GM04504 (cell line): ENCODE measurements around the gene RNF41.
A peak's percentile ranks its signal among the peaks of the same experiment; 100 is the strongest.

Experiments
- DNase-seq: peaks from one replicate; pipeline ENCODE4 v3.0.0-alpha.2; 2012; ENCODE audit warnings: low read depth

The RNF41 gene

DNA sequence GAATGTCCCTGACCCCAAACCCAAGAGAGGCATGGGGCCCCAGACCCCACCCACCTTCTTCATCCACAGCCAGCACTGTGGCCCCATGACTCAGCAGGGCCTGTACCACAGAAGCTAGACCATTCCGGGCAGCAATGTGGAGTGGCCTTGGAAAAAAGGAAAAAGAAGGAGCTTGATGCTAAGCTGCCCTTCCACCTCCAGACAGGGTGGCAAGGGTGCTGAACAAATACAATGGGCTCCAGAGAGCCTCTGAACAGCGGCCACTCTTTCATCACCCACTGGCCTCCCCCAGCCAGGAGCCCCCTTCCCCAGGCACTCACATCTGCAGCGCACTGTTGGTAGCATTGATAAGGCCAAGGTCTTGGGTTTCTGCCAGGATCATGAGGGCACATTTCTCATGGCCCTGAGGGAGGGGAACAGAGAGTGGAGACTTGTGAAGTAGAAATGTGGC lies 22.0 kb upstream of the RNF41 start:
- no peak for DNase-seq

DNA sequence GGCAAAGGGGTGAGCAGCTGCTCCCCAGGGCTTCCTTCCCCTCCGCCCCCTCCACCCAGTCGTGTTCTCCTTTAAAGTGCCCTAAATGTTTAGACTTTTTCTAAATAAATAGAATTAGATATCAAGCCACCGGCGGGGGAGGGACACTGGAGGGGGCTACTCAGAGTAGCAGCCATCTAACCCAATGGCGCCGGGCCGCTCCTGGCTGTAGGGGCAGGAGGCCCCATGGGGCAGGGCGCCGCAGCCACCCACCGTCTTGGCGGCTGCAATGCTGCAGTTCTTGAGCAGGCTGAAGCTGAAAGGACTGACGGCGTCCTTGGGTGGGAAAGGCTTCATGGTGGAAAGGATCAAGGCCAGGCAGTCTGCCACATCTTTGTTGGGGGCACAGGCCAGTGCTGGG lies 21.3 kb upstream of the RNF41 start:
- no peak for DNase-seq

DNA sequence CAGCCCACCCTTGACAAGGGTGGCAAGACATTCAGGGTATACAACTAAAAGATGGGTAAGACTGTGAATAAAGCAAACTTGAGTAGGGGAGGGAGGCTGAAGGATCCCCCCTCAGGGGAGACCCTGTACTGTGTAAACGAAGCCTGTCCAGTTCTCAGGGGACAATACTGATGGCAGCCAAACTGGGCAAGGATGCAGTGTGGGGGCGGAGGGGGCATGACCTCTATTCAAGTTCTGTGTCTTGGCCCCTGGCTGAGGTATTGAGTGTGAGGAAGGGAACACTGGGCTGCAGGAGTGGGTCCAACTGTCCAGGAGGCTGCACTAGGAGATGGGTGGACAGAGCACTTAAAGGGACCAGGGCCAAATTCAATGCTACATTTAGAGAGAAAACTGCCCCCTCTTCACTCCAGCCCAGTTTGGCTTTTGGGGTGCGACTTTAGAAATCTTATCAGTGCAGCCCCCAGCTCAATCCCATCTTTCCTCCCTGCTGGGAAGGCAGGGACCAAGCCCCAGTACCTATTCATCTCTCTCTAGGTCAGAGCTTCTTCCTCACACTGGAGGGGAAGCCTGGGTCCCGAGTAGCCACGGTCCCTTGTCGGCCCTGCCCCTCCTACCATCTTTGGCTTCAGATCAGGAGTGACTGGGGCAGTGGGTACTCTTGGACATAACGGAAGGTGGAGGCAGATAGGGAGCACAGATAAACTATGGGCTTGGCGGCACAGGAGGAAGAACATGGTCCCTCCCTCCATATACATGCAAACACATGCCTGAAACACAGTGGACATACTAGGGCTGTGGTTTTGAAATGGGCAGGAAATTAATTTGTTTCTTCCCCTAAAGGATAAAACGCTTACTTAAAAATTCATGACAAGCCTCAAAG lies 19.9 kb upstream of the RNF41 start:
- no peak for DNase-seq

DNA sequence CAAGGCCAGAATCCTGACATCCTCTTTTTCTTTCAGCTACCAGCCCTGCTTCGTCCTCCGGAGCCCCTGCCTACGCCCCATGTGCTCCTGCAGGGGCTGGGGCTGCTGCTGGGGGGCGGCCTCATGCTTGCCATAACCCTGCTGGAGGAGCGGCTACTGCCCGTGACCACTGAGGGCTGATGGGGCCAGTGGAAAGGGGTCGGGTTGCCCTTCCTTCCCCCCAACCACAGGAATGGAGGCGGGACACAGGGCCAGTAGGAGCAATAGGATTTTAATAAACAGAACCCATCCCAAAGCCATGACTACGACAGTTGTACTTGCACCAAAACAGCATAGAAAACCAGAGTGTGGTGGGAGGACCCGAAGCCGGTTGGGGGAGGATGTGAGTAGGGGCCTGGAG lies 15.8 kb upstream of the RNF41 start:
- DNase-seq = no peak

DNA sequence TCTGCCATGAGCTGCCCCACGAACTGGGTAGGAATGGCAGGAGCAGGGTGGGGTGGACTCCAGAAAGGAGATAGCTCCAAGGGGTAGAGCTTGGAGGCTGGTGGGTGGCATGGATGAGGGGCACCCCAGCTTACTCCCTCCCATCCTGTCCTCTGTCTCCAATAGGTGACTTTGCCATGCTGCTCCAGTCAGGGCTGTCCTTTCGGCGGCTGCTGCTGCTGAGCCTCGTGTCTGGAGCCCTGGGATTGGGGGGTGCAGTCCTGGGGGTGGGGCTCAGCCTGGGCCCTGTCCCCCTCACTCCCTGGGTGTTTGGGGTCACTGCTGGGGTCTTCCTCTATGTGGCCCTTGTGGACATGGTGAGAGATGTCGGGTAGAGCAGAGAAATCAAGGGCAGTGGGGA lies 15.3 kb upstream of the RNF41 start:
- DNase-seq = no peak

DNA sequence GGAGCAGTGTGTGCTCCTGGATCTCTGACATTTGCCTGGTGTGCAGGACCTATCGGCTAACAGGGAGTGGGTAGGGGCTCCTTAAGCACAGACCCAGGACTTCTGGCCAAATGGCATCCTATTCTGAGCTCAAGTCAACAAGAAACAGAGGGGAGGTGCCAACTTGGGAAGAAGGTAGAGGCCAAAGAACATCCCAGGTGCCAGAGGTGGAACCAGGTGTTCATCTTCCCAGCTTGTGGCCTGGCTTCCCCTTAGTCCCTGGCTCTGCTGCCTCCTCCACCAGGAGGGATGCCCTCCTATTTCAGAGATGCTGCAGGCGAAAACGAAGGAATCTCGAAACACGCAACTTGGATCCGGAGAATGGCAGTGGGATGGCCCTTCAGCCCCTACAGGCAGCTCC lies 14.4 kb upstream of the RNF41 start:
- no peak for DNase-seq

DNA sequence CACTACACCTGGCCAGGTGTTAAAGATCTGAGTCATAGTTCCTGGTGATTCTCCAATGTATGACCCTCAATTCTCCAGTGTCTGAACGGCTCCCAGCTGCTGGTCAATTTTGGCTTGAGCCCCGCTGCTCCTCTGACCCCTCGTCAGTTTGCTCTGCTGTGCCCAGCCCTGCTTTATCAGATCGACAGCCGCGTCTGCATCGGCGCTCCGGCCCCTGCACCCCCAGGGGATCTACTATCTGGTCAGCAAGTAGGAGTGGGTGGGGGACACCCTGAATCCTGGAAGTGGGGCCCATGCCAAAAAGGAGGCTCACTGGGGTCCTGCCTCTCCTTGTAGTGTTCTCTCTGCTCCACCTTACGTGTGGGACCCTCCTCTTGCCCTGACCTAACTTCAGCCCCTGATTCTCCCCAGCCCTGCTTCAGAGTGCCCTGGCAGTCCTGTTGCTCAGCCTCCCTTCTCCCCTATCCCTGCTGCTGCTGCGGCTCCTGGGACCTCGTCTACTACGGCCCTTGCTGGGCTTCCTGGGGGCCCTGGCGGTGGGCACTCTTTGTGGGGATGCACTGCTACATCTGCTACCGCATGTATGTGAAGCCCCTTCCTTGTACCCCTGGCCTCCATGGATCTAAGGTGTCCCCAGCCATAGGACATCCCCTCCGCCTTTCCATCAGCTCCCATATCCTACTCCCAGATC lies 13.2 kb upstream of the RNF41 start:
- DNase-seq = no peak

DNA sequence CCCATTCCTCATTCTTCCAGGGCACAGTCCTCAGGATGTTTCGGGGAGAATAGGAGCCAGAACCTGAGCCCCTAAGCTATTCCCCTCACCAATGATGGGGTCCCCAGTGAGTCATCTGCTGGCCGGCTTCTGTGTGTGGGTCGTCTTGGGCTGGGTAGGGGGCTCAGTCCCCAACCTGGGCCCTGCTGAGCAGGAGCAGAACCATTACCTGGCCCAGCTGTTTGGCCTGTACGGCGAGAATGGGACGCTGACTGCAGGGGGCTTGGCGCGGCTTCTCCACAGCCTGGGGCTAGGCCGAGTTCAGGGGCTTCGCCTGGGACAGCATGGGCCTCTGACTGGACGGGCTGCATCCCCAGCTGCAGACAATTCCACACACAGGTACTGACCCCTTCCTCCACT lies 9.5 kb upstream of the RNF41 start:
- no peak for DNase-seq

DNA sequence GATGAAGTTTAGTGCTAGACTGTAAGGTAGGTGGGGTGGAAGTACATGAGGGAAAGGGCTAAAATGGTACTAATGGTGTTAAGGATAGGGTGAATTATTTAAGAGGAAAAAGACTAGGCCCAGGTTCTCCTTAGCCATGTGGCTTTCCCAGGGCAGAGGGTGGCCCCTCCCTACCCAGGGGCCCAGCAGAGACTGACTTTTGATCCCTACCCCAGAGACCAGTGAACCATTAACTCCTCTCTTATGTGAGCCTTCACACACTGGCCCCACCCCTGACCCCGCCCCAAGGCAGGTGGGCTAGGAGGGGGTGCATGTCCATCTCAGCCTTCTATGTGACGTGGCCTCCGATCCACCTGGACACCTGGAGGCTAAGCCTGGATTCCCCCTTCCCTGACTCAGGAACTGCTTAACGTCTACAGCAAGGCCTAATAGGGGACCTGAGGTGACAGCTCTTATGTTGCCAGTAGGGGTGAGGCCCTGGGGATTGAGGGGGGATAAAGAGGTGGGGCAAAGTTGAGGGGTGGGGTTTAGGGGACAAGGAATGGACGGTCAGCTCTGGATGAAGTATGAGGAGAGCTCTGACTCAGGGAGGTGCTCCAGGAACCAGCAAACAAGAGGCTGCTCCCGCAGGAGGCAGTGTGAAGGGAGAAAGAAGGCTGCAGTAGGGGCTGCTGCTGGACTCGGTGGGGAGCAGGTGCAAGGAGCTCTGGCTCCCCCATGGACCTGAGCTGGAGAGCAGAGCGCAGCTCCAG lies 8.9 kb upstream of the RNF41 start:
- no peak for DNase-seq

DNA sequence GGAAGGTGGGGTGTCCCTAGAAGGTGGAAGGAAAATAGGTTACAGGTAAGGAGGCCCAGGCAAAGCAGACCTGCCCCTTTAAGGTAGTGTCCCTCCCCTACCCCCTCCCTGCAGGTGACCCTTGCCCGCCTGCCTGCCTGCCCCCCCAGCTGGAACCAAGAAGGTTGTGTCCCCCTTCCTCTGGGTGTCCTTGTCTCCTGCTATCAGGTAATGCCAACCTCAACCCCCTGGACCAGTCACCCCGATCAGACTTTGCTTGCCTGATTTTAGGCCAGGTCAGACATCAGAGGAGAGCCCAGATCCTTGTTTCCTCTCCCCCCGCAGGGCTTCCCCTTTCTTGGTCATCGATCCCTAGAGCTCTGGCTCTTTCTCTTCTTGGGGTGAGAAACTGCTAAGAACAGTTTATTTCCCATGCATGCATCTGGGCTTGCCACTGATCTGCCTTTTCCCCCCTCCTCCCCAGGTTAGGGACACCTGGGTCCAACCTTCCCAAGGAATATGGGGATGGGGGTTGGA lies 8.3 kb upstream of the RNF41 start, which contains the start of gene SLC39A5:
Gene SLC39A5 (plus strand): TSS at position 136 of the 516 bp plus-strand sequence. CDS start 1,224 bp downstream, outside the sequence.
- no peak for DNase-seq

DNA sequence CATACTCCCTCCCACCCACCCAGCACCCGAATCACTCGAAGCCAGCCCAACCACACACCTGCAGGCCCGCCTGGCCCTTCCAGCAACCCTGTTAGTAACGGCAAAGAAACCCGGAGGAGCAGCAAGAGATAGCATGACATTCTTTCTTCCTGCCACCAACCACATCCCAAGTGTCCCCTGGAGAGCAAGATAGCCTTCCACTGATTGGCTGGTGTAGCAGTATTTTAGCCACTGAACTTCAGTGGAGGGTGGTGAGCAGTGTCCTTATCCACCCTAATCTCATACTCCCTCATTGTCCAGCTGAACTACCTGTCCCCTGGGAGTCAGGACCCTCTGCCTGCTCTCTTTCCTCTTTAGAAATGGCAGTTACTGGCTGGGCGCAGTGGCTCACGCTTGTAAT lies 7.4 kb upstream of the RNF41 start:
- DNase-seq = no peak

DNA sequence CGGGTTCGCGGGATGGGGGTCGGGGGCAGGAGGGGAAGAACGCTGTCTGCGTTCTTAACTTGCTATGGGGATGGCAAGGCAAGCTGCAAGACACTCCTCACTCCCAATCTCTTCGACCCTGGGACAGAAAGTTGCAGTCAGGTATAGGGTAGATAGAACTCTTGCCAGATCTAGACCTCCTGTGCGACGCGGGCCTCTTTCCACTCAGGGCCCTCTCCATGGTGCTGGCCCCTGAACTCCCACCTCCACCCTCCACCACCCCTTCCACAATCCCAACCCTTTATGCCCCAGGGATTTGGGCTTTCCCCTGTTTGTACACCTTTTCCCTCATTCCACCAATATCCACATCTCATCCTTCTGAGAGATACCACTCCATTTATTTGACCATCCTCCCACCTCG lies 3.2 kb upstream of the RNF41 start:
- DNase-seq = no peak

DNA sequence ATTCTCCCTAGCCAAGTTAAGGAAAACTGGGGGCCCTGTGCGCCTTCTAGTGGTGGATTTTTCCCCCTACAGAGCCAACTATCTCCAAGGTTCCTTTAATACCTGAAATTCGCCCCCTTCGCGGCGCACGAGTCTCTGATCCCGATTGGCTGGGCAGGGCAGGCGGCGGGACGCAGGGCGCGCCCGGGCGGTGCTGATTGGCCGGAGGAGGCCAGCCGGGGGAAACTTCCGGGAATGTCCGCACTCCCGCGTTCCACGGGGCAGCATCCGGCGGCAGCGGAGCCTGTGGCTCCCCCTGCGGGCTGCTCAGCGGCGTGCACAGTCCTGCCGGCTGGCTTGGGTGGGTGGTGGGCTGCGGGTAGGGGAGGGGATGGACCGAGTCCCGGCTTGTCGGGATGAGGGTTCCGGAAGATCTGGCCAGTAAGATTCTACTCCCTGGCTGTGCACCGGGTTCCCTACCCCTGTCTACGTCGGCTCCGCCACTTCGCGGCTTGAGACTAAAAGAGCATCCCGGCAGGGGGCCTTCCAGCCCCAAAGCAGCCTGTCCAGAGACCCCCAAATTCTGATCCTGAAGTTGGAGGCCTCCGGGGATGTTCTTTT lies 2.5 kb upstream of the RNF41 start, which contains the start of gene NABP2:
Gene NABP2 (plus strand): TSS at position 241 of the 600 bp plus-strand sequence. CDS start 515 bp downstream, outside the sequence.
- DNase-seq = peak; percentile 97

DNA sequence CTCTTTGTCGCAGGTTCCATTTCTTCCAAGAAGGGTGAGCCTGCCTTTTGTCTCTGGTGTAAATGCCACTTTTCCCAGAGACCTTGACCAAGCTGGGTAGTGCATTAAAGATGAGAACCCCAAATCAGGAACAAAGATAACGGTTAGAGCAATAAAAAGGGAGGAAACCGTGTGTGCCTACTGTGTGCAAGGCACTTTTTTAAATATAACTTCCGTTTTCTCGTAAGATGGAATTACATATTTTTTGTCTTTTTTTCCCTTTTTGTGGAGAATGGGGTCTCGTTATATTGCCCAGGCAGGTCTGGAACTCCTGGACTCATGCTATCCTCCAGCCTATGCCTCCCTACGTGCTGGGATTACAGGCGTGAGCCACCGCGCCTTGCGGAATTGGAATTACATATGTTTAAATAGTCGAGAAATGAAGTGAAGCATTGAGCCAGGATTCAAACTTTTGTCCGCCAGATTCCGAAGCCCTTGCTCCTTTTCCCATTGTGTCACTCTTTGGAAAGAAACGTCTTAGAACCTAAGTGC lies 1.9 kb upstream of the RNF41 start:
- DNase-seq = no peak

DNA sequence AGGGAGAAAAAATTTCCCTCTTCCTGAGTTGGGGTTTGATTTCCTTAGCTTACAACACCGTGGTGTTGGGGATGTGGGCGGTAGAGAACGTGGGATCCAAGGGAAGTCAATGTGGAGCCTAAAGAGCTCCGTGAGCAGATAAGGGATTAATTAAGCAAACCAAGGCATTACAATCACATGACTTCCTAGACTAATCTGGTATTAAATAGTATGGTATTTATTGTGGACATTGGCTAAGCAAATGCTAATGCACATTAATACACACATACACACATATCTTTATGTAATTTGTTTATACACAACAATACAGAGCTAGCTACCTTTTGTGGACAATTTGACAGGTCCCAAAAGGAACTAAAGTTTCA lies 791 bp upstream of the RNF41 start:
- DNase-seq = no peak

DNA sequence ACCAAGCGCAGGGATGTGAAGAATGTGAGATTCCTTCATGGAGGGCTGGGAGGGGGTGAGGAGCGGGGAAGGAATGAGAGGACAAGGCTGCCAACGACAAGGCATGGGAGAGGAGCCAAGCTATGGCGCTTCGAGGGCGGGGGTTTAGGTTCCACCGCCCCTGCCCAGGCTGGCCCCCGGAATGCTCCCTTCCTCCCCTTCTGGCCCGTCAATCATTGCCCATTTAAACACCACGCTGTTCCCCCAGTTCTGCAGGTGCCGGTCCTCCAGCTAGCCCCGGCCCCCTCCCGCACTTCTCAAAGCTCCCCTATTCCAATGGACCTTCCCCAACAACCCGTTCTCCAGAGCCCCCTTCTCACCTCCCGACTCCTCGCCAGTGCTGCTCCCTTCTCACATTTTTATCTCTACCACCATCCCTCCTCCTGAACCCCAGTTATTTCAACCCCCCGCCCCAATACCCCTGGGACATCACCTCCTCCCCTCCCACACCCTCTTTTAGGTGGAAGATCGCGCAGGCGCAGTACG lies 428 bp downstream of the RNF41 start:
- peak; percentile 57 for DNase-seq

DNA sequence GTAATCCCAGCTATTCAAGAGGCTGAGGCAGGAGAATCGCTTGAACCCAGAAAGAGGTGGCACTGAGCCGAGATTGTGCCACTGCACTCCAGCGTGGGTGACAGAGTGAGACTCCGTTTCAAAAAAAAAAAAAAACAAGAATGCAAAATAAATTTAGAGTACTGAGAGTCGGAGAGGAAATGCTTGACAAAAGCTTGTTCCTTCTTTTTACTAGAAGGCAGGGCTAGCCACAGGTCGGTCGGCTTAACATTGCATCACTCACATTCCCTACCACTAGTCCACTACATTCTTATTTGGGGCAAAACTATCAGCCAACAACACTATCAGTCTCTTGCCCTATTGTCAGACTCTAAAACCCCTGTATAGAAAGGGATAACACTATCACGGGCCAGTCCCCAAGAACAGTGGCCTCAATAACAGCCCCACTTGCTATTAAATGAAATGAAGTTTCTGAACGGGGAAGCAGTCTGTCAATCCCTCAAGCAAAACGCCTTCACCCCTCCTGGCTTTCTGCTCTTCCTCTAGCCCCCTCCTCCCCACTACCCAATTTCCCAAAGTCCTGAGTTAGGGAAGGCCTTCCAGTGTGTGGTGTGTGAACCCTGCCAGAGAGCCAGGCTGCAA lies 1.0 kb downstream of the RNF41 start:
- no peak for DNase-seq

DNA sequence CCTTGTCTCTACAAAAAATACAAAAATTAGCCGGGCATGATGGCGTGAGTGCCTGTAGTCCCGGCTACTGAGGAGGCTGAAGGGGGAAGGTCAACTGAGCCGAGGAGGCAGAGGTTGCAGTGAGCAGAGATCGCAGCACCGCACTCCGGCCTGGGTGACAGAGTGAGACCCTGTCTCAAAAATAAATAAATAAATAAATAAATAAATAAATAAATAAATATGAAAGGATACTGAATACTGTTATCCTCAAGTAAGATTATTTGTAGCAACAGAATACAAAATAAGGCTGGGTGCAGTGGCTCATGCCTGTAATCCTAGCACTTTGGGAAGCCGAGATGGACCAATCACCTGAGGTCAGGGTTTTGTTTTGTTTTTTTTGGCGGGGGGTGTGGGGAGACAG lies 1.9 kb downstream of the RNF41 start:
- no peak for DNase-seq

DNA sequence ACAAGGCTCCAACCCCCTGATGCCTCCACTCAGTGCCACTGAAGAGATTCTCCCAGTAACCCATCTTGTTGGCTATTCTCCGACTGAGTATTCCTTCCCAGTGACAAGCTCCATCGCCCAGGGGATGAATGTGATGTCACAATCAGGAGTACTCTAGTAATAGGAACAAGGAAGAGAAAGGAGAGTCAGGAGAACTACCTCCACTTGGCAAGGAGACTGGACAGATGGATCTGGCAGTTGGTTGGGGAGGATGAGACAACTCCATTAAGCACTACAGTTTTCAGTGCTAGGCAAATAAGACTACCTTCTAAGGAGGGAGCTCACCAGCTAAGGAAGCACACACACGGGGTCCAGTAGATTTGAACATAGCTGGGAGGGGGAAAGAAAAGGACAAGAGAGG lies 5.3 kb downstream of the RNF41 start:
- DNase-seq = no peak

DNA sequence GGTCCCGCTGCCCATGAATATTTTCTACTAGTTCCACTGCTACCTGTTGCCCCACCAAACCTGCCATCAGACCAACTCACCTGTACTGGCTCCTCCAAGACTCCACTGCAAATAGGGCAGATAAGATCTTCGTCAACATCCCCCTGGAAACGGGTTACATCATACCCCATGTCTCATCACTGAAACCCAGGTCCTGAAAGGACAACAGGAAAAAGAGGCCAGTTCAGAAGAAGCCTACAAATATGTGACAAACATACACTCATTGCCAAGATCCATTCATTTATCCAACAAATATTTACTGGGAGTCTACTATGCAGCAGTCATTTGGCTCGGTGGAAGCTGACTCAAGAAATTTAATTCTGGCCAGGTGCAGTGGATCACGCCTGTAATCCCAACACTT lies 7.8 kb downstream of the RNF41 start:
- no peak for DNase-seq

DNA sequence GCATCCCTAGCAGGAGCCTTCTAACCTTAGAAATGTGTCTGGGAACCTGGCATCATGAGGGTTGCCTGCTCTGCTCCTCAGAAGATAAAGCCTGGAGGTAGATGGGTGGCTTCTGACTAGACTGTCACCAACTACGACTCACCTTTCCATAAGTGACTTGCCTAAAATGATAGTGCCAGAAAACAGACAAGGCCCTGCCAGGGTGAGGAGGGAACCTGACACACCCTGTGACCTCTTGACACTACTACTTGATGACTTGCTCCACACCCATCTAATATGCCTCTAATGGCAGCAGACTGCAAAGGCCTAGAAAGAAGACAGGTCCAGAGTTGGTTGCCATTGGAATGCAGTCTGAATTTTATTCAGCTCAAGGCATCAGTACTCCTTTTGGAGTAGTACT lies 9.4 kb downstream of the RNF41 start:
- no peak for DNase-seq
